Body of pancreas (tissue), 4 donors: ENCODE data around the gene SNX20. TPM values are rescaled to one million over a fixed set of nuclear protein-coding genes. Genes with fewer than 3 reads are reported as not detected.
A peak's percentile ranks its signal among the peaks of the same experiment; 100 is the strongest.

ENCODE experiments used
- ATAC-seq: fragments of 150-250 bp; one replicate; pipeline ENCODE4 v1.9.1; 2016
- DNase-seq, 4 donors: peaks; one replicate each; pipeline ENCODE4 v3.0.0-alpha.2; 2019
- H3K27ac ChIP-seq, 4 donors: fragments of 200-600 bp; sonication (generic); 1 replicate in 3 of 4; 2 replicates in 1 of 4; pipeline versions ENCODE4 v1.5.1 to v1.6.1; 2016 to 2019; ENCODE audit warnings: mild to moderate bottlenecking in 1 of 4, mixed read lengths in 1 of 4, moderate library complexity in 1 of 4
- H3K27me3 ChIP-seq, 2 donors: fragments of 200-600 bp; sonication (generic); one replicate each; pipeline ENCODE4 v1.6.0; 2016; ENCODE audit warnings: mild to moderate bottlenecking in 1 of 2
- H3K36me3 ChIP-seq, 2 donors: fragments of 200-600 bp; sonication (generic); replicated peaks in 1 of 2; 2 replicates each; pipeline ENCODE4 v1.5.1; 2016; ENCODE audit warnings: low read depth in 2 of 2; ENCODE audit not compliant: insufficient read depth in 1 of 2
- H3K4me1 ChIP-seq: fragments of 200-600 bp; sonication (generic); one replicate; pipeline ENCODE4 v1.6.0; 2016
- H3K4me3 ChIP-seq, 2 donors: fragments of 200-600 bp; sonication (generic); 1 replicate in 1 of 2; 2 replicates in 1 of 2; pipeline ENCODE4 v1.5.1; 2016 to 2019
- H3K9me3 ChIP-seq, 3 donors: fragments of 200-600 bp; sonication (generic); 1 replicate in 2 of 3; 2 replicates in 1 of 3; pipeline ENCODE4 v1.5.1; 2016
- CTCF ChIP-seq, 7 experiments: fragments of 450-650 bp in 4 of 7; fragments of 200-600 bp in 3 of 7; sonication (generic) in 3 of 7; IDR thresholded peaks; one replicate each; pipeline ENCODE4 v1.5.1; 2016 to 2019; ENCODE audit warnings: antibody characterized with exemption in 7 of 7
- POLR2A ChIP-seq, 3 donors: fragments of 450-650 bp; IDR thresholded peaks; one replicate each; pipeline ENCODE4 v1.6.1; 2016; ENCODE audit warnings: antibody characterized with exemption in 3 of 3, mild to moderate bottlenecking in 2 of 3
- WGBS, 2 donors: methylation state at CpG; one replicate each; pipeline ENCODE4 v1.1.5; 2017; 5-methylcytosine and 5-hydroxymethylcytosine counted together
- intact Hi-C: fragments of 100-400 bp; cut with DNase I; formaldehyde crosslinking; loops from one replicate; pipeline ENCODE4 v1.15.1; 2023
- total RNA-seq, 2 donors: library from RNA; depleted of rRNA; stranded (reverse); fragments of >200 nt; gene quantifications; one replicate each; pipeline ENCODE4 v1.1.0, GENCODE V29; 2016

Gene SNX20
- total RNA-seq, 2 donors from 2014 or later = 0.99 to 2.1 TPM

- Histone ChIP-seq H3K9me3 (no peaks in the 10 kb centered on the region), H3K36me3 (no peaks in the 10 kb centered on the region), H3K4me1 (no peaks in the 10 kb centered on the region), H3K27ac (no peak overlapping the region), H3K4me3 (no peak overlapping the region), H3K27me3 (no peaks in the 10 kb centered on the region)
- DNase-seq = peak in 2 of 4 donors; percentile 17 to 20
- intact Hi-C loops = no loop called here
- WGBS, 2 donors = 46 to 76% methylated on average over 9 to 10 of the region's 10 CpGs
- ATAC-seq = no peak
- TF ChIP-seq CTCF (IDR thresholded peaks at IDR 0.05) (peak in 1 of 7 experiments; percentile 14), POLR2A (IDR thresholded peaks at IDR 0.05) (no peak)
These were observed 53.7 kb downstream of the SNX20 start for GRCh38 chr16:50627419-50627818.

GRCh38 chr16:50626868-50627267, 54.2 kb downstream of the SNX20 start:
- WGBS, 2 donors = 66 to 69% methylated on average over 4 of the region's 4 CpGs
- no peaks in the 10 kb centered on the region for H3K36me3 ChIP-seq
- H3K4me1 ChIP-seq = no peaks in the 10 kb centered on the region
- H3K27ac ChIP-seq = no peak overlapping the region
- H3K27me3 ChIP-seq = no peaks in the 10 kb centered on the region
- ATAC-seq (no peak), DNase-seq (no peak)
- H3K9me3 ChIP-seq = no peaks in the 10 kb centered on the region
- no peak for TF ChIP-seq CTCF (IDR thresholded peaks at IDR 0.05)
- no peak for TF ChIP-seq POLR2A (IDR thresholded peaks at IDR 0.05)
- intact Hi-C loops = no loop called here
- H3K4me3 ChIP-seq = no peak overlapping the region

- H3K27me3 ChIP-seq = no peaks in the 10 kb centered on the region
- no peaks in the 10 kb centered on the region for H3K36me3 ChIP-seq
- WGBS, 2 donors = 69 to 76% methylated on average over 4 to 9 of the region's 12 CpGs
- no peak overlapping the region for H3K4me3 ChIP-seq
- ATAC-seq = no peak
- H3K27ac ChIP-seq = no peak overlapping the region
- no peak for DNase-seq
- TF ChIP-seq CTCF (IDR thresholded peaks at IDR 0.05) (no peak), POLR2A (IDR thresholded peaks at IDR 0.05) (no peak)
- H3K4me1 ChIP-seq = no peaks in the 10 kb centered on the region
- intact Hi-C loops = no loop called here
- H3K9me3 ChIP-seq = no peaks in the 10 kb centered on the region
These were observed 55.7 kb downstream of the SNX20 start for GRCh38 chr16:50625374-50625773.

- Histone ChIP-seq H3K4me1 (no peaks in the 10 kb centered on the region), H3K36me3 (no peaks in the 10 kb centered on the region), H3K27ac (no peak overlapping the region), H3K27me3 (no peaks in the 10 kb centered on the region), H3K4me3 (no peak overlapping the region), H3K9me3 (no peaks in the 10 kb centered on the region)
- DNase-seq = no peak
- ATAC-seq = no peak
- intact Hi-C loops = no loop called here
- WGBS, 2 donors = 79 to 84% methylated on average over 8 of the region's 8 CpGs
- TF ChIP-seq POLR2A (IDR thresholded peaks at IDR 0.05) = no peak
- no peak for TF ChIP-seq CTCF (IDR thresholded peaks at IDR 0.05)
These were observed 56.6 kb downstream of the SNX20 start for GRCh38 chr16:50624449-50624970.

- no peak for ATAC-seq
- H3K4me1 ChIP-seq = no peaks in the 10 kb centered on the region
- intact Hi-C loops = no loop called here
- no peaks in the 10 kb centered on the region for H3K27me3 ChIP-seq
- no peak overlapping the region for H3K27ac ChIP-seq
- no peak for DNase-seq
- no peaks in the 10 kb centered on the region for H3K9me3 ChIP-seq
- no peak overlapping the region for H3K4me3 ChIP-seq
- TF ChIP-seq POLR2A (IDR thresholded peaks at IDR 0.05) = no peak
- 91 to 92% methylated on average over 16 of the region's 16 CpGs for WGBS, 2 donors
- no peaks in the 10 kb centered on the region for H3K36me3 ChIP-seq
These were observed 58.3 kb downstream of the SNX20 start for GRCh38 chr16:50622643-50623369.
